Type B pancreatic cell (in vitro differentiated cells): ENCODE data around the gene HYAL2. TPM values are rescaled to one million over a fixed set of nuclear protein-coding genes. Genes with fewer than 3 reads are reported as not detected.

Experiments
- DNase-seq: peaks from one replicate; pipeline ENCODE4 v3.0.0; 2021; ENCODE audit warnings: mixed read lengths; ENCODE audit not compliant: unreplicated experiment; ENCODE audit errors: extremely low spot score
- H3K27ac Mint-ChIP-seq: 2 replicates; pipeline ENCODE4 v1.8.0; 2021; ENCODE audit warnings: mild to moderate bottlenecking, mixed read lengths
- H3K27me3 Mint-ChIP-seq: 2 replicates; pipeline ENCODE4 v1.8.0; 2021; ENCODE audit warnings: mixed read lengths
- H3K36me3 Mint-ChIP-seq: 2 replicates; pipeline ENCODE4 v1.8.0; 2021; ENCODE audit warnings: mixed read lengths
- H3K4me1 Mint-ChIP-seq: one replicate; pipeline ENCODE4 v1.8.0; 2021; ENCODE audit warnings: mixed read lengths; ENCODE audit not compliant: unreplicated experiment
- H3K4me3 Mint-ChIP-seq: 2 replicates; pipeline ENCODE4 v1.8.0; 2021; ENCODE audit warnings: mild to moderate bottlenecking, mixed read lengths
- H3K9me3 Mint-ChIP-seq: 2 replicates; pipeline ENCODE4 v1.8.0; 2021; ENCODE audit warnings: mixed read lengths
- total RNA-seq: library from RNA; stranded (reverse); gene quantifications from 2 replicates; pipeline ENCODE4 v1.2.1, GENCODE V29; 2021; ENCODE audit warnings: low replicate concordance
- TF ChIP-seq, protein P1 (sequence below): fragments of 200-600 bp; sonication (generic); conservative IDR thresholded peaks from 2 replicates; pipeline ENCODE4 v1.5.0; 2021; ENCODE audit warnings: antibody characterized with exemption, mild to moderate bottlenecking

Gene HYAL2
- total RNA-seq, 1 donor from 2014 or later, result 52.5 TPM

DNA sequence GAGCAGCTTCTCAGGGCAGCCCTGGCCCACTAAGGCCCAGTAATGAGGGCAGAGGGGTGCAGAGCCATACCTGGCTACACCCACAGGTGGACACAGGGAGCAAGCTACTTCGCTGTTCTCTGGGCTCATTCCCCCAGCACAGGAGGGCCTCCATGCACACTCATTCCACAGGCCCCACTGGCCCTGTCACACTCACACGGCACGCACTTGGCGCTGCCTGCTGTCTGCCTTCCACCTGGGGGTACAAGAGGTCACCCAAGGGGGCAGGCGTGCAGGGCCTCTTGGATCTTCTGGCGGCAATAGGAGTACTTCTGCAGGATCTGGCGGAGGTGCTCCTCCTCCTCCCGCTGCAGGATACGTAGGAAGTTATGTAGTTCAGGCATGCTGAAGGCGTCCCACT, 7.8 kb upstream of the HYAL2 start:
- H3K27me3 Mint-ChIP-seq, result no peaks in the 10 kb centered on the region
- TF ChIP-seq, protein P1, sequence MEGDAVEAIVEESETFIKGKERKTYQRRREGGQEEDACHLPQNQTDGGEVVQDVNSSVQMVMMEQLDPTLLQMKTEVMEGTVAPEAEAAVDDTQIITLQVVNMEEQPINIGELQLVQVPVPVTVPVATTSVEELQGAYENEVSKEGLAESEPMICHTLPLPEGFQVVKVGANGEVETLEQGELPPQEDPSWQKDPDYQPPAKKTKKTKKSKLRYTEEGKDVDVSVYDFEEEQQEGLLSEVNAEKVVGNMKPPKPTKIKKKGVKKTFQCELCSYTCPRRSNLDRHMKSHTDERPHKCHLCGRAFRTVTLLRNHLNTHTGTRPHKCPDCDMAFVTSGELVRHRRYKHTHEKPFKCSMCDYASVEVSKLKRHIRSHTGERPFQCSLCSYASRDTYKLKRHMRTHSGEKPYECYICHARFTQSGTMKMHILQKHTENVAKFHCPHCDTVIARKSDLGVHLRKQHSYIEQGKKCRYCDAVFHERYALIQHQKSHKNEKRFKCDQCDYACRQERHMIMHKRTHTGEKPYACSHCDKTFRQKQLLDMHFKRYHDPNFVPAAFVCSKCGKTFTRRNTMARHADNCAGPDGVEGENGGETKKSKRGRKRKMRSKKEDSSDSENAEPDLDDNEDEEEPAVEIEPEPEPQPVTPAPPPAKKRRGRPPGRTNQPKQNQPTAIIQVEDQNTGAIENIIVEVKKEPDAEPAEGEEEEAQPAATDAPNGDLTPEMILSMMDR, result no peak
- H3K36me3 Mint-ChIP-seq, result no peaks in the 10 kb centered on the region
- no peak overlapping the region for H3K4me3 Mint-ChIP-seq
- H3K9me3 Mint-ChIP-seq, result no peaks in the 10 kb centered on the region
- H3K4me1 Mint-ChIP-seq, result peaks cover 7% of the 10 kb centered on the region
- no peak overlapping the region for H3K27ac Mint-ChIP-seq
- DNase-seq, result no peak

DNA sequence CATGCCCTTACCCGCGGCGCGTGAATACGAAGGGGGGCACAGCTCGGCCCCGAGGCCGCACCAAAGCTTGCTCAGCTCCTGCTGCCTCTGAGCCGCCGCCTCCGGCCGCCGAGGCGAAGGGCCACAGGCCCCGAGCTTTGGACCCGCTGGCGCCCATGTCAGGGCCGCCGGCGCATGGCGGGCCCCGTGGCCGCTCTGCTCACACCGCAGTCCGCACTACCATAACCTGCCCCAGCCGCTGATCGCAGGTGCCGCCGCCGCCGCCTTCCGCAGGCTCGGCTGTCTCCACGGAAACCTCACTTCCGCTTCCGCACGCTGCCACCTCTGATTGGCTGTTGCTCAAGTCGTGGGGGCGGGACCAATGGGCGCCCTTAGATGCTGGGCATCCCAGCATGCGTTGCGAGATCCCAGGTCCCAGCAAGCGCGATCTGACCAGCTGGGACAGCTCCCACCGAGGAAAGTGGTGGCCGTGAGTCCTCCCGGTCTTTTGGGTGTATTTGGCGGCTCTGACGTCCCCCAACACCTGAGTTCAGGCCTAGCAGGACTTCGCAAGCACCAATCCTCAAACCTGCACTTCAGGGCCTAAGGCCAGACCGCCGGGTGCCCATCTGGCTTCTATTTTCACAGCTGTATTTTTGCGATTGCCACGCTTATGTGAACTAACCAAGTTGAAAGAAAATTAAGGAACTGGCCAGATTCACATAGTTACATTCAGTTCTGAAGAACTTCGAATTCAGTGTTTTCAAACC, 5.6 kb upstream of the HYAL2 start, which contains the start of gene TUSC2:
TUSC2 (minus strand) TSS at position 281 of the 749 bp plus-strand sequence; CDS start at position 157, 124 bp downstream.
- peak; percentile 95 for DNase-seq
- TF ChIP-seq, protein P1, result no peak
- no peaks in the 10 kb centered on the region for H3K27me3 Mint-ChIP-seq
- H3K4me1 Mint-ChIP-seq, result peaks cover 16% of the 10 kb centered on the region
- H3K9me3 Mint-ChIP-seq, result no peaks in the 10 kb centered on the region
- peak within 1 kb of the TSS; percentile 86 for H3K27ac Mint-ChIP-seq
- peaks cover 4% of the 10 kb centered on the region for H3K36me3 Mint-ChIP-seq
- peak within 1 kb of the TSS; percentile 95 for H3K4me3 Mint-ChIP-seq

DNA sequence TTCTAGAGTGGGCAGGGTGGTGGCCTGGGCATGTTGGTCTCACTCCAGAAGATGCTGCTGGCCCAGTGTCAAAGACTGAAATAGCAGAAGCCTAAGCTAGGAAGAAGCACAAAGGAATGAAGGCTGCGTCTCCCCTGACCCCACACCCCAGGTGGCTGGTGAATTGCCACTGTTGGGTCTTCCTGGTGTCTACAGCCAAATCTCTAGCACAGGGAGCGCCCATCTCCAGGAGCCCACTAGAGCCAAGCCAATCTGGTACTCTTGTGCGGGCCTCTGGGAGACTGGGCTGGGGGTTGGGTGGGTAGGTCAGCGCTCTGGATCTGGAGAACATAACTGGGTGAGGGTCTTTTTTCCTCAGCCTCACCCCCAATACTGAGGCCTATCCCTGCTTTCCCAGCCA, 4.6 kb upstream of the HYAL2 start:
- no peaks in the 10 kb centered on the region for H3K9me3 Mint-ChIP-seq
- TF ChIP-seq, protein P1, result no peak
- peaks cover 16% of the 10 kb centered on the region for H3K4me1 Mint-ChIP-seq
- H3K27me3 Mint-ChIP-seq, result no peaks in the 10 kb centered on the region
- DNase-seq, result no peak
- peak overlapping the region; percentile 95 for H3K4me3 Mint-ChIP-seq
- H3K27ac Mint-ChIP-seq, result peak overlapping the region; percentile 21
- peaks cover 4% of the 10 kb centered on the region for H3K36me3 Mint-ChIP-seq

DNA sequence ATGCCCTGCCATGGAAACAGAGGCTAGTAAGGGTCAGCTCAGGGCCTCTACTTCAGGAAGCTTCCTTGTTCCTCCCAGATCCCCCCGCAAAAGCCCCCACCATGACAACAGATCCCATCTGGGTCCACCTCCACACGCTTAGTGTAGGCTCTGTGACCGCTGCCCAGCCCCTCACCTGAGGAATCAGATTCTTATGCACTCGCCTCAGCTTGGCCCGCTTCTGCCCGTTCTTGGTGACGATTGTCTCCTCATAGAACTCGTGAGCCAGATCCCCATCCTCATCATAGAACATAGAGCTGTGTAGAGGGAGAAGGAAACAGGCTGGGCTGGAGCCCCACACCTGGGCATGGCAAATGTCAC, 3.6 kb upstream of the HYAL2 start:
- no peaks in the 10 kb centered on the region for H3K27me3 Mint-ChIP-seq
- DNase-seq, result no peak

DNA sequence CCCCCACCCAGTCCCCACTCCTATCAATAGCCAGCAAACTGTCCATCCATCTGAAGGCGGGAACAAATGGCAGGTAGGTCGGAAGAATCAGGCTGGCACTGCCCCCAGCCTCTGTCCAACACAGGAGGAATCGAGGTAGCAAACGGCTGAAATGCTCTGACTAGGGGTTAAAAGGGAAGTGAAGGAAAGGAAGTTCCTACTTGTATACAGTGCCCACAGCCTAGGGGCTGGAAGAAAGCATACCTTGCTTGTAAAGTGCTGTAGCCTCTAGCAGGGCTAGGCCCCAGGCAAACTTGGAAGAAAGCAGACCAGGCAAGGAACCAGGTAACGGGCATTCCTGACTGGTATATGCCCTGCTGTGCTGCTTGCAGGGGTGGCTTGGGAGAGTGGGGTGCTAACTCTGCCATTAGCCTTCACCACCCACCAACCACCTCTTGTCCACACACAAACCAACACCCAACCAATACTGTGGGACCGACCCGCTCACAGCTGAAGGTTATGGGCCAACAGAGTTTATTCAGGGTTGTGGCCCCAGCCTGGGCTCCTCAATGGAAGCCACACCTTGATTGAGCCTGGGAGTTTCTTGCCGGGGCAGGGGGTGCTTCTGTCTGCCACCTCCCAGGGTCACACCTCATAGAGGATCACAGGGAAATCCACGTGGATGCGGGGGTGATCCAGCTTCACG, 3.1 kb upstream of the HYAL2 start:
- Mint-ChIP-seq H3K36me3 (peaks cover 4% of the 10 kb centered on the region), H3K4me1 (peaks cover 16% of the 10 kb centered on the region), H3K27me3 (no peaks in the 10 kb centered on the region), H3K4me3 (peak overlapping the region; percentile 75), H3K9me3 (no peaks in the 10 kb centered on the region), H3K27ac (no peak overlapping the region)
- DNase-seq, result no peak
- TF ChIP-seq, protein P1, result no peak

More for the DNA sequence above, 3.6 kb upstream of the HYAL2 start:
- no peaks in the 10 kb centered on the region for H3K9me3 Mint-ChIP-seq
- H3K4me3 Mint-ChIP-seq, result peak overlapping the region; percentile 60
- H3K4me1 Mint-ChIP-seq, result peaks cover 16% of the 10 kb centered on the region
- H3K36me3 Mint-ChIP-seq, result peaks cover 4% of the 10 kb centered on the region
- H3K27ac Mint-ChIP-seq, result no peak overlapping the region
- TF ChIP-seq, protein P1, result no peak
